H1 (cell line): ENCODE data around the gene ANKFN1. TPM values are rescaled to one million over a fixed set of nuclear protein-coding genes. Genes with fewer than 3 reads are reported as not detected.

Source experiments
- CTCF ChIA-PET: fragments of 300-600 bp; sonication (Branson Sonifier 250); formaldehyde crosslinking; loops from one replicate; lab custom pipeline; 2021; ENCODE audit not compliant: partially characterized antibody; lab: Charles Lee
- POLR2A ChIA-PET: fragments of 300-600 bp; sonication (Branson Sonifier 250); formaldehyde crosslinking; loops from one replicate; lab custom pipeline; 2021; ENCODE audit warnings: inconsistent platforms; ENCODE audit not compliant: partially characterized antibody; lab: Charles Lee
- DNase-seq, 2 experiments: peaks; one replicate each; pipeline versions ENCODE4 v3.0.0 to v3.0.0-alpha.2; 2010 to 2022; ENCODE audit warnings: low spot score in 2 of 2, low read depth in 1 of 2, mixed read lengths in 1 of 2
- FAIRE-seq: peaks from 2 replicates; lab custom pipeline; 2011; peaks lifted over from hg19 to GRCh38; lab: Jason Lieb, UNC
- H2AFZ ChIP-seq: 2 replicates; pipeline ENCODE4 v1.8.1; 2012; ENCODE audit warnings: low read length, inconsistent platforms
- H2AK5ac ChIP-seq: 2 replicates; pipeline ENCODE4 v1.6.1; 2013; ENCODE audit warnings: low read depth, low read length
- H2BK120ac ChIP-seq: replicated peaks from 2 replicates; pipeline ENCODE3; 2013; ENCODE audit warnings: low read depth, low read length, inconsistent platforms
- H2BK12ac ChIP-seq: 2 replicates; pipeline ENCODE4 v1.6.1; 2013; ENCODE audit warnings: low read depth, low read length
- H2BK15ac ChIP-seq: 2 replicates; pipeline ENCODE4 v1.6.1; 2013; ENCODE audit warnings: low read length
- H2BK20ac ChIP-seq: 2 replicates; pipeline ENCODE4 v1.6.1; 2013; ENCODE audit warnings: low read length
- H2BK5ac ChIP-seq: 2 replicates; pipeline ENCODE4 v1.6.1; 2013; ENCODE audit warnings: low read depth, low read length
- H3K14ac ChIP-seq: 2 replicates; pipeline ENCODE4 v1.6.1; 2013; ENCODE audit warnings: inconsistent platforms; ENCODE audit not compliant: insufficient read length
- H3K18ac ChIP-seq: 2 replicates; pipeline ENCODE4 v1.6.1; 2013; ENCODE audit warnings: low read length; ENCODE audit errors: extremely low read depth
- H3K23ac ChIP-seq: 2 replicates; pipeline ENCODE4 v1.6.1; 2013; ENCODE audit warnings: inconsistent platforms; ENCODE audit not compliant: insufficient read length
- H3K23me2 ChIP-seq: 2 replicates; pipeline ENCODE4 v1.6.1; 2013; ENCODE audit warnings: low read depth, low read length
- H3K27ac ChIP-seq: 2 replicates; pipeline ENCODE4 v1.6.1; 2011; ENCODE audit warnings: low read depth, low read length, inconsistent platforms
- H3K27me3 ChIP-seq, 4 experiments: replicated peaks in 1 of 4; 1 replicate in 1 of 4; 2 replicates in 3 of 4; pipeline versions ENCODE4 v1.6.1 to v1.8.1; 2011 to 2013; ENCODE audit warnings: low read length in 3 of 4, mild to moderate bottlenecking in 3 of 4, inconsistent platforms in 2 of 4, mixed read lengths in 2 of 4, moderate library complexity in 1 of 4; ENCODE audit not compliant: control insufficient read depth in 3 of 4, insufficient read depth in 3 of 4; ENCODE audit errors: extremely low read depth in 1 of 4
- H3K36me3 ChIP-seq, 4 experiments: 2 replicates each; pipeline versions ENCODE4 v1.6.1 to v1.8.1; 2011 to 2013; ENCODE audit warnings: mild to moderate bottlenecking in 4 of 4, low read length in 3 of 4, moderate library complexity in 2 of 4, control low read depth in 1 of 4, inconsistent platforms in 1 of 4; ENCODE audit not compliant: insufficient read depth in 4 of 4, control insufficient read depth in 2 of 4
- H3K4ac ChIP-seq: replicated peaks from 2 replicates; pipeline ENCODE3; 2013; ENCODE audit warnings: low read length, low read depth, mixed read lengths, inconsistent platforms; ENCODE audit not compliant: insufficient read length
- H3K4me1 ChIP-seq, 4 experiments: replicated peaks in 1 of 4; 1 replicate in 1 of 4; 2 replicates in 3 of 4; pipeline versions ENCODE4 v1.6.1 to v1.8.1; 2011 to 2013; ENCODE audit warnings: low read length in 3 of 4, inconsistent platforms in 2 of 4, mixed read lengths in 1 of 4; ENCODE audit not compliant: insufficient read depth in 4 of 4, control insufficient read depth in 3 of 4
- H3K4me2 ChIP-seq, 2 experiments: 2 replicates each; pipeline versions ENCODE4 v1.6.1 to v1.8.1; 2011 to 2013; ENCODE audit warnings: low read depth in 2 of 2, low read length in 2 of 2, control low read depth in 1 of 2, inconsistent platforms in 1 of 2, mild to moderate bottlenecking in 1 of 2; ENCODE audit not compliant: insufficient read depth in 1 of 2
- H3K4me3 ChIP-seq, 4 experiments: fragments of 200-600, 300-600 bp in 1 of 4; sonication (generic), shearing (Covaris generic), sonication (Bioruptor Twin) in 1 of 4; 2 replicates each; pipeline versions ENCODE4 v1.5.1 to v1.8.1; 2011 to 2016; ENCODE audit warnings: low read length in 4 of 4, low read depth in 3 of 4, control low read depth in 2 of 4, inconsistent platforms in 2 of 4, mild to moderate bottlenecking in 2 of 4, mixed read lengths in 1 of 4, moderate library complexity in 1 of 4; ENCODE audit not compliant: insufficient read depth in 2 of 4; ENCODE audit errors: extremely low read depth in 1 of 4
- H3K56ac ChIP-seq: replicated peaks from 2 replicates; pipeline ENCODE3; 2013; ENCODE audit warnings: low read depth, mild to moderate bottlenecking, mixed read lengths, low read length, inconsistent platforms; ENCODE audit not compliant: insufficient read length
- H3K79me1 ChIP-seq: 2 replicates; pipeline ENCODE4 v1.6.1; 2013; ENCODE audit warnings: low read depth, low read length, control low read depth
- H3K79me2 ChIP-seq, 2 experiments: 2 replicates each; pipeline versions ENCODE4 v1.6.1 to v1.8.1; 2012 to 2013; ENCODE audit warnings: low read length in 2 of 2, mild to moderate bottlenecking in 2 of 2, inconsistent platforms in 1 of 2; ENCODE audit not compliant: insufficient read depth in 2 of 2, control insufficient read depth in 1 of 2
- H3K9ac ChIP-seq, 4 experiments: replicated peaks in 1 of 4; 1 replicate in 1 of 4; 2 replicates in 3 of 4; pipeline versions ENCODE4 v1.6.1 to v1.8.1; 2011 to 2013; ENCODE audit warnings: low read depth in 3 of 4, low read length in 3 of 4, control low read depth in 2 of 4, mild to moderate bottlenecking in 2 of 4, moderate library complexity in 2 of 4, inconsistent platforms in 1 of 4; ENCODE audit errors: extremely low read depth in 1 of 4
- H3K9me3 ChIP-seq, 2 experiments: 2 replicates each; pipeline versions ENCODE4 v1.6.1 to v1.8.1; 2012 to 2013; ENCODE audit warnings: mild to moderate bottlenecking in 2 of 2, moderate library complexity in 2 of 2, control low read depth in 1 of 2, inconsistent platforms in 1 of 2, low read depth in 1 of 2, low read length in 1 of 2, mixed read lengths in 1 of 2; ENCODE audit not compliant: insufficient read depth in 2 of 2
- H4K20me1 ChIP-seq, 2 experiments: replicated peaks in 1 of 2; 2 replicates each; pipeline versions ENCODE3 to v1.8.1; 2011 to 2013; ENCODE audit warnings: inconsistent platforms in 2 of 2, low read length in 2 of 2, mild to moderate bottlenecking in 1 of 2; ENCODE audit not compliant: insufficient read depth in 2 of 2, control insufficient read depth in 1 of 2
- H4K5ac ChIP-seq: 2 replicates; pipeline ENCODE4 v1.6.1; 2013; ENCODE audit warnings: low read length, low read depth, mixed read lengths, inconsistent platforms; ENCODE audit not compliant: insufficient read length
- H4K8ac ChIP-seq: 2 replicates; pipeline ENCODE4 v1.8.0; 2013; ENCODE audit warnings: mild to moderate bottlenecking, moderate library complexity, low read length, inconsistent platforms; ENCODE audit not compliant: insufficient read depth; ENCODE audit errors: extremely low read depth
- H4K91ac ChIP-seq: replicated peaks from 2 replicates; pipeline ENCODE3; 2013; ENCODE audit warnings: low read length, mixed read lengths, inconsistent platforms; ENCODE audit not compliant: insufficient read length
- BRCA1 ChIP-seq: IDR thresholded peaks from 2 replicates; pipeline ENCODE4 v1.6.1; 2012; ENCODE audit warnings: low read depth, low read length, improper control_type of control experiment
- CTBP2 ChIP-seq: IDR thresholded peaks from 2 replicates; pipeline ENCODE4 v1.7.0; 2011; ENCODE audit warnings: borderline replicate concordance, mild to moderate bottlenecking, moderate library complexity, mixed read lengths, low read length; ENCODE audit not compliant: insufficient read depth, insufficient read length
- GTF2F1 ChIP-seq: IDR thresholded peaks from 2 replicates; pipeline ENCODE4 v1.6.1; 2012; ENCODE audit warnings: low read depth, low read length, improper control_type of control experiment, borderline replicate concordance
- JUND ChIP-seq: IDR thresholded peaks from 2 replicates; pipeline ENCODE4 v1.6.1; 2011; ENCODE audit warnings: mild to moderate bottlenecking, improper control_type of control experiment, low read length
- KDM5A ChIP-seq: fragments of 200-600 bp; IDR thresholded peaks from 2 replicates; pipeline ENCODE4 v1.7.1; 2012; ENCODE audit warnings: mild to moderate bottlenecking, low read length, inconsistent platforms, mixed read lengths
- POLR2AphosphoS5 ChIP-seq: IDR thresholded peaks from 2 replicates; pipeline ENCODE4 v1.6.1; 2011; ENCODE audit warnings: low read depth, low read length
- RNF2 ChIP-seq: fragments of 200-900, 300-1000 bp; sonication (generic); IDR thresholded peaks from 2 replicates; pipeline ENCODE4 v1.7.1; 2016; ENCODE audit warnings: borderline replicate concordance, low read depth, mild to moderate bottlenecking, antibody characterized with exemption, low read length; ENCODE audit not compliant: poor library complexity, severe bottlenecking; ENCODE audit errors: missing control alignments
- SAP30 ChIP-seq: fragments of 300-600 bp; sonication (generic); IDR thresholded peaks from 2 replicates; pipeline ENCODE4 v1.7.1; 2012; ENCODE audit warnings: low read length, moderate library complexity, mild to moderate bottlenecking, inconsistent platforms; ENCODE audit not compliant: insufficient read depth, insufficient replicate concordance
- SIX5 ChIP-seq: IDR thresholded peaks from 2 replicates; pipeline ENCODE4 v1.6.1; 2011; ENCODE audit warnings: mild to moderate bottlenecking, low read depth, low read length
- SUZ12 ChIP-seq: fragments of 200-600 bp; sonication (generic); IDR thresholded peaks from 2 replicates; pipeline ENCODE4 v1.6.1; 2012; ENCODE audit warnings: mild to moderate bottlenecking, inconsistent platforms, low read length, moderate library complexity, mixed read lengths
- WGBS, 2 experiments: shearing (Covaris generic) in 1 of 2; methylation state at CpG; one replicate each; pipeline versions ENCODE4 v1.1.6 to v1.1.7; 2013 to 2015; ENCODE audit warnings: low lambda C conversion rate in 2 of 2, mixed read lengths in 2 of 2, inconsistent platforms in 1 of 2, low coverage in 1 of 2, missing lambda C conversion rate in 1 of 2; ENCODE audit not compliant: insufficient replicate concordance in 2 of 2, insufficient coverage in 1 of 2, insufficient read length in 1 of 2; ENCODE audit errors: extremely low coverage in 1 of 2, missing lambda C conversion rate in 1 of 2; 5-methylcytosine and 5-hydroxymethylcytosine counted together
- polyA plus RNA-seq, 7 experiments: library from polyadenylated mRNA; depleted of rRNA in 3 of 7; stranded (reverse) in 5 of 7; unstranded in 2 of 7; fragments of >200 nt in 5 of 7; fragments of 200-250 nt in 2 of 7; gene quantifications; 1 replicate in 5 of 7; 2 replicates in 1 of 7; 4 replicates in 1 of 7; pipeline versions ENCODE4 v1.2.1 to v1.2.3, GENCODE V29; 2011 to 2013; ENCODE audit warnings: missing spikeins in 2 of 7, mixed read lengths in 2 of 7
- total RNA-seq: library from RNA; stranded (reverse); fragmentation: NEBNext Ultra II Directional; extraction: Animal tissue kit (Norgen Biotek cat#: 25700); gene quantifications from 2 replicates; pipeline ENCODE4 v1.2.1, GENCODE V29; 2021
- TF ChIP-seq, protein P1 (sequence below): IDR thresholded peaks from 2 replicates; pipeline ENCODE4 v1.6.1; 2011; ENCODE audit warnings: low read length, improper control_type of control experiment
- TF ChIP-seq, protein P2 (sequence below): IDR thresholded peaks from 2 replicates; pipeline ENCODE4 v1.6.1; 2011; ENCODE audit warnings: low read depth, mild to moderate bottlenecking, low read length; ENCODE audit not compliant: insufficient read depth

The ANKFN1 gene
- total and polyA plus RNA-seq, 2 of the 8 experiments (the other 6 are each of a cell fraction or from before 2014, with no cell fraction given) = not detected

DNA sequence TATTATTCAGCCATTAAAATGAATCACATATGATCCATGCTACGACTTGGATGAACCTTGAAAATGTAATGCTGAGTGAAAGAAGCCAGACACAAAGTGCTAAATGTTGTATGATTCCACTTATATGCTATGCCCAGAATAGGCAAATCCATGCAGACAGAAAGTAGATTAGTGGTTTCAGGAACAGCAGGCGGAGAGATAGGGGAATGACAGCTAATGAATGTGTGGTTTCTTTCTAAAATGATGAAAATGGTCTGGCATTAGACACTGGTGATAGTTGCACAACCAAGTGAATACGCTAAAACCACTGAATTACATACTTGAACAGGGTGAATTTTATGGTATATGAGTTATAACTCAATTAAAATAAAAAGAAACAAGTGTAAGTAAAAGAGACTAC is 318.4 kb downstream of the ANKFN1 start:
- Histone ChIP-seq H3K4ac (no peak overlapping the region), H3K9me3 (0 out of 4 replicates have a peak, but pooled peaks cover 0 to 4% of the 10 kb centered on the region in 2 experiments), H4K20me1 (no peaks in the 10 kb centered on the region), H3K9ac (no peak overlapping the region), H3K79me2 (no peaks in the 10 kb centered on the region), H3K4me1 (no peaks in the 10 kb centered on the region), H2BK120ac (no peak overlapping the region), H2BK15ac (no peak overlapping the region), H3K27me3 (no peaks in the 10 kb centered on the region), H3K14ac (no peak overlapping the region), H3K79me1 (no peaks in the 10 kb centered on the region), H3K23ac (no peak overlapping the region), H3K27ac (no peak overlapping the region), H2AK5ac (no peak overlapping the region), H3K18ac (no peak overlapping the region), H3K23me2 (no peaks in the 10 kb centered on the region), H4K5ac (no peak overlapping the region), H2BK12ac (no peak overlapping the region), H3K56ac (no peak overlapping the region), H4K8ac (no peak overlapping the region), H3K4me2 (no peak overlapping the region), H2BK5ac (no peak overlapping the region), H3K36me3 (no peaks in the 10 kb centered on the region), H2AFZ (no peak overlapping the region), H4K91ac (no peak overlapping the region), H3K4me3 (no peak overlapping the region), H2BK20ac (no peak overlapping the region)
- ChIA-PET CTCF (interaction anchor here (2.2 kb wide), 1 partner anchor 345 kb away, joined by 5 read pairs; no protein-coding TSS in a partner anchor), POLR2A (no interaction called here)
- no peak for DNase-seq
- FAIRE-seq = no peak
- 85% methylated on average over 3 of the region's 3 CpGs; no CpG with 5 or more reads in 1 of the 2 experiments for WGBS, 2 experiments
- TF ChIP-seq GTF2F1 (no peak), BRCA1 (no peak), SUZ12 (no peak), RNF2 (no peak), SIX5 (no peak), KDM5A (no peak), JUND (no peak), SAP30 (no peak), CTBP2 (no peak), POLR2AphosphoS5 (no peak)
- TF ChIP-seq, protein P1, sequence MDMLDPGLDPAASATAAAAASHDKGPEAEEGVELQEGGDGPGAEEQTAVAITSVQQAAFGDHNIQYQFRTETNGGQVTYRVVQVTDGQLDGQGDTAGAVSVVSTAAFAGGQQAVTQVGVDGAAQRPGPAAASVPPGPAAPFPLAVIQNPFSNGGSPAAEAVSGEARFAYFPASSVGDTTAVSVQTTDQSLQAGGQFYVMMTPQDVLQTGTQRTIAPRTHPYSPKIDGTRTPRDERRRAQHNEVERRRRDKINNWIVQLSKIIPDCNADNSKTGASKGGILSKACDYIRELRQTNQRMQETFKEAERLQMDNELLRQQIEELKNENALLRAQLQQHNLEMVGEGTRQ = no peak
- TF ChIP-seq, protein P2, sequence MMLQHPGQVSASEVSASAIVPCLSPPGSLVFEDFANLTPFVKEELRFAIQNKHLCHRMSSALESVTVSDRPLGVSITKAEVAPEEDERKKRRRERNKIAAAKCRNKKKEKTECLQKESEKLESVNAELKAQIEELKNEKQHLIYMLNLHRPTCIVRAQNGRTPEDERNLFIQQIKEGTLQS = no peak
